ENCODE data around the gene DGKG.

DNA sequence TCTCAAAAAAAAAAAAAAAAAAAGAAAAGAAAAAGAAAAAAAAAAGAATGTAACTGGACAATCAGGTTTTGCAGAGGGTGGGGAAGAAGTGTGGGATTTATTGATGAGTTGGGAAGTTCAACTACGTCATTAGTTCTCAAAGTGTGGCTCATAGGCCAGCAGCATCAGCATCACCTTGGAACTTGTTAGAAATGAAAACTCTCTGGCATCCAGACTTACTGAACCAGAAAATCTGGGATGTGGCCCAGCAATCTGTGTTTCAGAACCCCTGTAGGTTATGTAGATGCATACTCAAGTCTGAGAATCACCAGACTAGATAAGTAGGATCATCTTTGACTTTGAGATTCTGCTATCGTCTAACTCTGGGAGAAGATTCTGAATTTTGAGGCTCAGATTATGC is 207.4 kb downstream of the DGKG start:
- TF ChIP-seq, protein P1, sequence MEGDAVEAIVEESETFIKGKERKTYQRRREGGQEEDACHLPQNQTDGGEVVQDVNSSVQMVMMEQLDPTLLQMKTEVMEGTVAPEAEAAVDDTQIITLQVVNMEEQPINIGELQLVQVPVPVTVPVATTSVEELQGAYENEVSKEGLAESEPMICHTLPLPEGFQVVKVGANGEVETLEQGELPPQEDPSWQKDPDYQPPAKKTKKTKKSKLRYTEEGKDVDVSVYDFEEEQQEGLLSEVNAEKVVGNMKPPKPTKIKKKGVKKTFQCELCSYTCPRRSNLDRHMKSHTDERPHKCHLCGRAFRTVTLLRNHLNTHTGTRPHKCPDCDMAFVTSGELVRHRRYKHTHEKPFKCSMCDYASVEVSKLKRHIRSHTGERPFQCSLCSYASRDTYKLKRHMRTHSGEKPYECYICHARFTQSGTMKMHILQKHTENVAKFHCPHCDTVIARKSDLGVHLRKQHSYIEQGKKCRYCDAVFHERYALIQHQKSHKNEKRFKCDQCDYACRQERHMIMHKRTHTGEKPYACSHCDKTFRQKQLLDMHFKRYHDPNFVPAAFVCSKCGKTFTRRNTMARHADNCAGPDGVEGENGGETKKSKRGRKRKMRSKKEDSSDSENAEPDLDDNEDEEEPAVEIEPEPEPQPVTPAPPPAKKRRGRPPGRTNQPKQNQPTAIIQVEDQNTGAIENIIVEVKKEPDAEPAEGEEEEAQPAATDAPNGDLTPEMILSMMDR (IDR thresholded peaks at IDR 0.05), result no peak
- TF ChIP-seq POLR2A (IDR thresholded peaks at IDR 0.05), result no peak
